GM21381 (cell line): ENCODE data around the gene SLC48A1.
"Not testable (repeated sequence)": the region's sequence is repeated elsewhere in the genome, so short reads cannot be mapped to it uniquely, and the experiment has no call there.

Source experiments
- ATAC-seq: cut with Tn5 transposase; IDR thresholded peaks from one replicate; pipeline ENCODE4 v1.9.1; 2021; ENCODE audit warnings: mild to moderate bottlenecking, moderate library complexity; ENCODE audit not compliant: unreplicated experiment

Gene SLC48A1

DNA sequence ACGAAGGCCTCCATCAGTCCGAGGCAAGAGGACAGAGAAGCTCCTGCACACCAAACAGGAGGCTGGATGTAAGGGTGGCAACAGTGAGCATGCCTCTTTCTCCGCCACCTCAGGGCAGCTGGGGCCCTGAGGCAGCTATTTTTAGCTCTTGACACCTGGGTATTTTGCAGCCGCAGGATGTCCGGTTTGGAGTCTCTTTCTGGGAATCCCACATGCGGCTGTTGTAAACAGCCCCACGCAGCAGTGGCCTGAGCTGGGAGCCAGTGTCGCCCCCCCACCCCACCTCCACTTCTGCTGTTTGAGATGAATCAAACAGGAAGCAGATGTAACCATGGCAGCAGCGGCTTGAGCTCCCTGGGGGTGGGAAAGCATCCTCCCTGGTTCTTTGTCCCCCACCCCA, 35.0 kb downstream of the SLC48A1 start:
- ATAC-seq = peak; percentile 39

DNA sequence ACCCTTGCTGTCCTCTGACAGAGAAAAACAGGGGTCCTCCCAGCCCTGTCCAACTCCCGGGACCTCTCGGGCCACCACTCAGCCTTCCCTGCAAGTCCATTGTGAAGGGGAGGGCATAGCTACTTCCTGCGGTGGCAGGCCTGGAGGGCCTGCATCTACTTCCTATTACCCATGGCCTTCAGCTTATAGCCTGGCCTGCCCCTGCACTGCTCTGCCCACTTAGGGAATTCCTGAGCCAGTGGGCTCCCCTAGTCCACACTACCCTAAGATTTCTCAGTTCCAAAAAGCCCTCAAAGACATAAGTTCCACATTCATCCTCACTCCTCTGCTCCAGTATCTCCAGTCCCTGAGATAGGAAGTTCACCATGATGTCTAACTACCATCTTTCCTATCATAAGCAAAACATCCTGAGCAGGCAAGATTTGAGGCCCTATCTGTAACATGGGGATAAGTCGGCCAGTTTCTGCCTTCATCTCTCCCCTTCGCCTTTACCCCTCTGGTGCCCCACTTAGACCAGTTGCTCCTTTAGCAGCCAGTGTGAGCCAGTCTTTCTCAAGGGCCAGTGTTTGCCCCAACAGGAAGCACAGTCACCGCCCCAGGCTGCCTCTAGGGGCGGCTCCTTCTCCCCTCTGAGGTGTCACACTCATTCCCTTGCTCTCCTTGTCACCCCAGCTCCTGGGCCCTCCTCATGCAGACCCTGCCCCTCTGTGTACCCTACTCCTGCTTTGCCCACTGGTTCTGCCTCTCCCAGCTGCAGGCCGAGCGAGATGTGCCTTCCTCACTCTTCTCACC, 35.7 kb downstream of the SLC48A1 start:
- ATAC-seq = no peak

DNA sequence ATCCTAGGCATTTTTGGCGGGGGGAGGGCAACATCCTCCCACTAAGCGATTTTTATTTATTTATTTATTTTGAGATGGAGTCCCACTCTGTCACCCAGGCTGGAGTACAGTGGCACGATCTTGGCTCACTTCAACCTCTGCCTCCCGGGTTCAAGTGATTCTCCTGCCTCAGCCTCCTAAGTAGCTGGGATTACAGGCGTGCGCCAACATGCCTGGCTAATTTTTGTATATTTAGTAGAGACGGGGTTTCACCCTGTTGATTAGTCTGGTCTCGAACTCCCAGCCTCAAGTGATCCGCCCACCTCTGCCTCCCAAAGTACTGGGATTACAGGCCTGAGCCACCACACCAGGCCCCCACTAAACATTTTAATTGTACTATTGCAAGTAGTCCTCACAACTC, 36.5 kb downstream of the SLC48A1 start:
- ATAC-seq = not testable (repeated sequence)

DNA sequence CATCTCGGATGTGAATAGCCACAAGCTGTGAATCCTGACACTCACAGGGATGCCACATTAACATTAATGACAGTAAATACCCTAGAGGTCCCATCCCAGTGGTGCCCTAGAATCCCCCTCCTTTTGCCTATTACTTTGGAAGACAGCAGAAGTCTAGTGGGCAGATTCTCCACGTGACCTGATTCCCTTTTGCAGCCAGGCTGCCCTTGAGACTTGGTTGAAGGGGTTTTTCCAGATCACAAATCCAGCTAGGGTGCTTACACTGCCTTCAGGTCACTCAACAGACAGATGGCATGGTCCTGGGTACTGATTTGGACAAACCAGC, 38.0 kb downstream of the SLC48A1 start:
- ATAC-seq = no peak

DNA sequence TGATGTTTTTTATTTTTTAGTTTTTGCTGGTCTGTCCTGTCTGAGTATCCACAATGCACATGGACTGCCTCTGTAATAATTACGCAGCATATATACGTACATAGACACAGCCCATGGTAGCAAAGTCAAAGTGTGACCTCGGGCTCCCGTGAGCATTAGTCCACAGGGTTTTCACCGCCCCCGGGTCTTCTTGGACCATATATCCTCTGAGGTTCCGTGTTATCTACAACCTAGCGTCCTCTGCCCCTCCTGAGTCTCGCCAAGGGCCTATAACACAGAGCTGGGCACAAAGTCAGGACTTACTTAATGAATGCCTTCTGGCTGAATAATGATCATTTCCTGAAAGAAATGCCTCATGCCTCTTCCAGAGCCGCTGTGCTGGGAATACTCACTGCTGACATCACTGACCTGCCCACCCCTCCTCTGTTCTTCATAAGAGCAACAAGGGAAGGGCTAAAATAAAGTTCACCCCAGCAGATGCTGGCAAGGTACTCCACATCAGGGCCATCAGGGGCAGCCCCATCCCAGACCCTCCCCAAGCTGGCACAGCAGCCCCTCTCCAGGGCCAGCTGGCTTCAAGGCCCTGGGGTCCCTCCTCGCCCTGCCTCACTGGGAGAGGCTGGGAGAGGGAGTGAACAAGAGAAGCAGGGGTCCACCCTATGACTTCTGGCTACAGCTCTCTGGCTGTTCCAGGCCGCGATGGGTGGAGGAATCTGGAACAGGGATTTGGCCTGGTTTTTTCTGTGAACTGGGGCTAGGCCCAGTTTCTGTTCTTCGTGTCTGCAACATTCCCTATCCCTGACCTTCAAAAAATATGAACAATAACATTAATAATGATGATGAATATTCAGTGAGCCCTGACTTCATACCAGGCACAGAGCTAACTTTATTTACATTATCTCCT, 38.8 kb downstream of the SLC48A1 start:
- no peak for ATAC-seq

DNA sequence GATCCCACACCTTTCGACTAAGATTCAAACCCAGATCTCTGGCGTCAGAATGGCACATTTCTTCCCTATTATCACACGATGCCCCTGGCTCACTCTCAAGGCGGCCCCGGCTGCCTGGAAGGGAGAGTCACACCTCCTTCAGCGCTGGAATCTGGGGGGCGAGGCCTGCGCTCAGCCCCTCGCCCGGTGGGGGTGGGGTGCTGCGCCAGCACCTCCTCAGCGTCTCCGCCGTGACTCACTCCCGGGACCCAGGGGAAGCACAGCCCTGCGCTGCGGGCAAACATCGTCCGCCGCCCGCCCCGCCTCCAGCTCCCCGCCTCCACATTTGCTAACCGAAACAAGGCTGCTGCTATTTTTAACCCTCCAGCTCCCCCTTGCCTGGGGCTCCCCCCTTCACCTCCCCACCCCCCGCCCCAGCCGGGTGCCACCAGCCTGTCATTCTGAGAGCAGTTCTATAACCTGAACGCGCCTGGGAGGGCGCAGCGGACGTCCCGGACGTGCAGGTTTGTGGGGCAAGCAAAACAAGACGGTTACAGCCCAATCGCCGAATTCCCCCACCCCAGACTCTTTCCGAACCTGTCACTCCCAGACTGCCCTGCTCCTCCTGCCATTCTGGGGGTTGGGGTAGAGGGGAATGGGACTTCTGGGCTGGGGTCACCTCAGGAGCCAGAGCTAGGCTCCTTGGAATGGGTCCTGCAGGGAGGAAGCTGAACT, 39.9 kb downstream of the SLC48A1 start:
- peak; percentile 66 for ATAC-seq

DNA sequence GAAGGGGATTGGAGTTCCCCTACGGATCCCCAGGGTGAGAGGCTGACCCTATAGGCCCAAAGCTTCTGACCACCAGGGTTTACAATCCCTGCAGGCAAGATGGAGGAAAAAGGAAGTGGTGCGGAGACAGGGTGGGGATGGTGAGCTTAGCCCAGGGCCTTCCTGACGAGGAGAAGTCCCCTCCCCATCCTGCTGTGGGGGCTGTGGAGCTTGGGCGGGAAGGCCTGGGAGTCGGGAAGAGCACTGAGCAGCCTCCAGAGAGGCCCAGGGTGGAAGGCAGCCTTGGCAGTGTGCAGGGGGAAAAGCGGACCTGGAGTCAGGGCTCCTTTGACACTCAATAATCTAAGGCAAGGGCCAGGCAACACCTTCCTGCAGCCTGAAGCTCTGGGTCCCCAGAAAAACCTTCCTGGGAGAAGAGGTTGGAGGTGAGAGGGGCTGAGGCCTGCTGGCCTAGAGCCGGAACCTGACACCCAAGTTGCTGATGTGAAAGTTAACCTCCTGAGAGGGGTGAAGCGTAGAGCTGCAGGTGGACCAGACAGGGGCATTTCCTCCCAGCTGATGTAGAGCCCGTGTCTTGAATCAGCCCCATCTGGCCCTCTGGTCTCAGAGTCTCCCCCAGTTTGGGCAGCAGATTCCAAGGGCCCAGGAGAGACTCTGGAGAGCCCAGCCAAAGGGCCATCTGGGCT, 40.6 kb downstream of the SLC48A1 start:
- ATAC-seq = peak; percentile 10

DNA sequence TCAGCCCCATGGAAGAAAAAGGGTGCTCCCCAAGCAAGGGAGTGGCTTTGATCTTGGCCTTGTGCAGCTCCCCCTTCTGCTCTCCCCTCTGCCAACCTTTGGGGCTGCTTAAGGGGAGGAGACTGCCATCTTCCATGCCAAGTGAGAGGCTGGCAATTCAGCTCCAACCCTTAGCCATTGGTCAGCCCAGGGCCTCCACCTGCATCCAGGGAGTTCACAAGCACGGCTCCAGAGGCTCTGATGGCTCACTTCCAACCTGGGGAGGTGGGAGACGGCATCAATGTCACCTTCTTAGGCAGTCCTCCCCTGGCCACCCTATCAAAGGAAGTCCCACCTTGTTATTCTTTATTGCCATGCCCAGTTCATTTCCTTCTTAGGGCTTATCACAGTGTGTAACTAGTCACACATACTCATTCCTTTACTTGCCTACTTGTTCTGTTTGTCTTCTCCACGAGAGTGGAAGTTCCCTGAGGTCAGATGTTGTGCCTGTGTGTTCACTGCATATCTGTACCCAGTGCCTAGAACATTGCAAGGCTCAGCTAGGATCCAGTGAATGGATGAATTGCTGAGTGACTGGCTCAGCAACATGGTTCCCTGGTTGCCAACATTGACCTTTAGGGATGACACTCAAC, 41.6 kb downstream of the SLC48A1 start:
- ATAC-seq = no peak

DNA sequence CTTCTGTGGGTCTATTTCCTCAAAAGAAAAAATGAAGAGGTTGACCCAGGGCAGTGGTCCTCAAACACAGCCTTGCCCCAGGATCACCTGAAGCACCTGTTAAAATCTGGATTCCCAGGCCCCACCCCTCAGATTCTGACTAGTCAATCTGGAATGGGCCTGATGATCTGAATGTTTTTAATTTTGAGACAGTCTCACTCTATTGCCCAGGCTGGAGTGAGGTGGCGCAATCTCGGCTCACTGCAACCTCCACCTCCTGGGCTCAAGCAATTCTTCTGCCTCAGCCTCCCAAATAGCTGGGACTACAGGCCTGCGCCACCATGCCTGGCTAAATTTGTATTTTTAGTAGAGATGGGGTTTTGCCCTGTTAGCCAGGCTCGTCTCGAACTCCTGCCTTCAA, 42.4 kb downstream of the SLC48A1 start:
- ATAC-seq = not testable (repeated sequence)

DNA sequence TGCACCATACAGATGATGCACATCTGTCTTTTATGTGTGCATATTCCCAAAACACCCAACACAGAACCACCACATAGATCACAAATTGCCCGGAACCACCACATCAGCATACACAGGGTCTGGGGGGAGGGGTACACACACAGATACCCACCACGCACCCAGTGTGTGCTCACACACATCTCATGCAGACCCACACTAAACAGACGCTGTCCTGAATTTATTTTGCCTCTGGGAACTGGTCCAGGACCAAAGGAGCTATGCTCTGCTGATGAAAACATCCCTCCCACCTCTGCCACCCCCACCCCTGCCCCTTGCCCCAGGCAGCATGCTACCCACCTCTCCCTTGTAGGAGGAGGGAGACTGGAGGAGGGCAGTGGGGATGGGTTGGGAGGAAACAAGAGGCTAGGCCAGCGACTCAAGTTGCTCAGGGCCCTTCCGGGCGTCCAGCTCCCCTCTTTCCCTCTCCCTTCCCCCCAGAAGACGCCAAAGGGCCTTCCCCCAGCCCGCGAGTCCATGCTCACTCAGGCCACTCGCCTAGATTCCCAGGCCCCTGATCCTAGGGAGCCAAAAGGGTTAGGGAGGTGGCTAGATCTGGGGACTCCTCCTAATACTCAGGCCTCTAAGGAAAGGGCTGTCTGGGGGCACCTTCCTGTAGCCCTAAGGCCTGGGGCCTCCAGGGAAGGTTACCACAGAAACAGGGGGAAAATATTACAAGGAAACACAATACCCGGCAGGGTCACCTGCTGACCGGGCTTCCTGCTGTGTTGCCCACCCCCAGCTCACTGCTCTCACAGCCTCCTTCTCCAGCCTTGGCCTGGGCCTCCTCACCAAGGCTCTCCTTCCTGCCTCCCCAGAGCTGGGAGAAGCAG, 43.6 kb downstream of the SLC48A1 start:
- ATAC-seq = no peak

DNA sequence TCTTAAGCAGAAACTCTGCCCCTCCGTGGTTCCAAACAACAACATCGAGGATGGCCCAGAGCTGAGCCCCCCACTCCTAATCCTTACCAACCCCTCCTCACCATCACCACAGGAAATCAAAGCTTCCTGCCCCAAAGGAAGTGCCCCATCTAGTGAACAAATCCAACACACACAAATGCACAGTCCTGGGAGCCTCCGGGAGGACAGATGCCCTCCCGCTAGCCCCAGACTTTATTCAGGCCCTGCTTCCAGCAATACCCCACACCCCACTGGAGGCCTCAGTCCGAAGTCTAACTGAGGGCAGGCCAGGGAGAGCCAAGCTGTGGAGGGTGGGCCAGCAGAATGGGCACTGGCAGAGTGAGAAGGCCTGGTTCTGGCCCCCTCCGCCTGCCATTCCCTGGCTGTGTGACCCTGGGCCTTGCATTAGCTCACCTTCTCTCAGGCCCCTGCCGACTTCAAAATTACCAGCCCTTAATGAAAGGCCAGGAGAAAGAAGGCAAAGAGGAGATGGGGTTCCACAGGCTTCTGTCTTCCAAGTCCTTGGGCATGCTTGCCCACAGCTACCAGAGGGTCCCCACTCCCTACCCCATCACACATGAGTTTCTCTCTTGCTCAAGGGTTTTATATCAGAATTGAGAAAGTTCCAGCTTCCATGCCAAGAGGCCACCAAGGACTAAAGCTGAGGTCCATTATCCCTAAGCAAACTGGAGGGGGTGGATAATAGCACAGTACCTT, 44.4 kb downstream of the SLC48A1 start:
- no peak for ATAC-seq

DNA sequence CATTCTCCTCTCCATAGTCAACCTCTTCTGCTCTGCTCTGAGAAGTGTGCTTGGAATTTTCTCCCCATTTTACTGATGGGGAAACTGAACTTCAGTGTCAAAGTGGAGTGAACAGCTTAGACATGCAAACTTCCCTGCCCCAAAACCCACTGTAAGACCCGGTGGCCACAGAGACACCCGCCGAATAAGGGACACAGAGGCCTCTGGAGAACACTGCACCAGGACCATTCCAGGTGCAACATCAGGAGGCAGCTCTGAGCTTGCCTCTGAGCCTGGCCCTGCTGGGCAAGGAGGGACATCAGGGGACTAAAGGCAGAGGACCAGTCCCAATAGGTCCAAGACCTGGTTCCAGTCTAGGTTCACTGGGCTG, 45.0 kb downstream of the SLC48A1 start:
- no peak for ATAC-seq

DNA sequence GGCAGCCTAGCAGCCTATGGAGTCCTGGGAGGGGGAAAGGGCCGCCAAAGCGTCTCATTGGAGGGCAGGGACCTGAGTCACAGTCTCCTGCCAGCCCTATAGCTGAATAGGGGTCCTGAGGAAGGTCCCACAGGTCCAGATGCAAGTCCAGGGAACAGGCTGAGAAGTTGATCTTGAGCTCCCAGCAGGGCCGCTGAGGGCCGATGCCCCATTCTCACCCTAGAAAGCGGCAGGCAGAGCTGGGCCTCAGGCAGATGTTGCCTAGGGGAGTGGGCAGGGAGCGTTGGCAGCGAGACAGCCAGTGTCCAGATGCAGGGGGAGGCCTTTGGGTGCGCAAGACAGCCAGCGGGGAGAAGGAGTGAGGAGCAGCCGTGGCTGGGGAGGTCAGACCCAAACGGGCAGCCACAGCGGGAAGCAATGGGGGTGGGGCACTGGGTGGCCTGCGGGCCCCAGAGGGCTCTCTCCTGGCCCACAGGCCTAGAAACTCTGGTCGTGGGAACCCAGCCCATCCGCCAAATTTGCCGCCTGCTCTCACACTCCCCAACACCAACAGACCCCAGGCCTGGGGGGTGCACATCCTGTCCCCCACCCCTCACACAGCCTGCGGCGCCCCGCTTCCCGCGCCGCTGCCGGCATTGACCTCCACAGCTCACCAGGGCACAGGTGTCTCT, 45.6 kb downstream of the SLC48A1 start:
- peak; percentile 22 for ATAC-seq

DNA sequence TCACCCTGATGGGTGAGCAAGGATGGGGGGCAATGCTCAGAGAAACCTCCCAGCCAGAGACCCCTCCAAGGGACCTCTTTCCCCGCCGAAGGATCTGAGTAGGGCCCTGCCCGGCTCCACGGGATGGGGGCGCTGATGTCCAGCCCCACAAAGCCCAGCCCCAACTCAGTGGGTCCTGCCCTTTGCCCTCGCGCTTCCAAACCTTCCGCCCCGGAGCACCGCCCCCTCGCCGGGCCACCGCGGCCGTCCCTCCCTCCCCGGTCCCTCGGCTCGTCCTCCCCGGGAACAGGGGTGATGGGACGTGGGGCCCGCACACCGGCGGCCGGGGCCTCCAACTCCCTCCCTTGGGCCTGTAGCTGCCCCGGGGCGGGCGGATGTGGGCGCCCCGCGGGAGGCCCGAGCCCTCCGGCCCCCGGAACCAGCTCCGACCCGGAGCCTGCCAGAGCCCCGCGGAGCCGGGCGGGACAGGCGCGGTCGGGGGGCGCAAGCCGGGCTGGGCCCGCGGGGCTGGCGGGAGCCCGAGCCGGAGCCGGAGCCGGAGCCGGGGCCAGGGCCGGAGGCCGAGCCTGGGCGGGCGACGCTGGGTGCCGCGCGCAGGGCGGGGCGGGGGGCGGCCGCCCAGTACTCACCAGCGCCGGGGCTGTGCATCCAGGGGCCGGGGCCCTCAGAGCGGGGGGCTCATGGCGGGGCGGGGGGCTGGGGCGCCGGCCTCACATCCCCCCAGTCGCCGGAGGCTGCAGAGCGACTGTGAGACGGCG, 46.3 kb downstream of the SLC48A1 start:
- ATAC-seq = peak; percentile 40

DNA sequence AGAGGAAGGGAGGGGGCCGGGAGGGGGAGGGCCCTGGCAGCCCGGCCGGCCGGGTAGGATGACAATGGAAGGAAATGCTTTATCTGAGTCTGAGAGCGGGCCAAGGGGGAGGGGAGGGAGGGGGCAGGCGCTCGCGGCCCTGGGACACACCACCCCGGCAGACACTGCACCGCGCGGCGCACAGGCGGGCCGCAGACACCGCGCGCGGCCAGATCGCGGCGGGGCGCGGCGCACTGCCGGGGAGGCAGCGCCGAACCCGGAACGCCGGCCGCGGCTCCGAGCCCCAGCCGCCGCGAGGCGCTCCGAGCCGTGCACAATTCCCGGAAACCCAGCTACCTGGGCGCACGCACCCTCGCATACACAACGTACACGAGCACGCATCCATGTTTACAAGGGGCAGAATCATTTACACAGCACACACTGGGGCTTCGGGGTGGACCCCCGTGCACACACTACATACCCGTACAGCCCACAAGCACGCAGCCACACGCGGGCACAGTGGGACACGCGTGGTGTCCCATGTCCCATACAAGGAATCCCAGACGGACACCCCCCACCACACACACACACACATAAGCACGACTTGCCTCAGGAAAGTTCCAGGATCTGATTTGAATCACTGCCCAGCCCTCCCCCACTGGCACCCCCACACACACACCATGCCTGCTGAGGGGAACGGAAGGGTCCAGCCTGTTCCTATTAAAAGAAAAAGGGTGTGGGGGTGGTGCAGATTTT, 47.0 kb downstream of the SLC48A1 start, which contains the start of gene HDAC7:
Gene HDAC7, minus strand, starts transcription at position 8 of the 735 bp plus-strand sequence. CDS start 118 bp downstream, outside the sequence.
- peak; percentile 26 for ATAC-seq

DNA sequence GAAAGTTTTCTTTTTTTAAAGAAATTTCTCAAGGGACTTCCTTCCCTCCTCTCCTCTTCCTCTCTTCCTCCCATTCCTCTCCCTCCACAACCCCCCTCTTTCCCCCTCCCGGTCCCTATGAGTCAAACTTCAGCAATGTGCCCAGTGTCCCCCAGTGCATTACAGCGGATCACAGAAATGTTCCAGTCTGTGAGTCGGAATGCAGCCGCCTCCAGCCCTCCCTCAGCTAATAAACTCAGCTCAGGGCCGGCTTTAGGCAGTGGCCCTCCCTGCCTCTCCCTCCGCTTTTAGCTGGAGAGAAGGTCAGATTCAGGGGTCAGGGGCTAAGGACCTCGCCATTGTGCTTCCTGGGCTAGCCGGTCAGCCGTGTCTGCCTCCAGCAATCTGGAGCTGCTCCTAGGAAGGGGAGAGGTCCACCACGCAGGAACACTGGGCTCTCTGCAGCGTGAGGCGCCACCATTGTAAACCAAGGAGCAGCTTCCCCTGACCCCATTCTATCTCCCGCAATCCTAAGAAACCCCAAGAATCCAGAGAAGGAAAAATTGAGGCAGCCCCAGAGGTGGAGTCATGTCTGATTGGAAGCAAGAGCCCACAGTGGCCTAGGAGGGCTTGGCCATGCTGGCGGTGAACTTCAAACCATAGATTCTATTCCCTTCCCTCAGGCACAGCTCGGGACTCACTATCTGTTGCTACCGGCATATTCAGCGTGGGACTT, 47.8 kb downstream of the SLC48A1 start:
- no peak for ATAC-seq
